ENCODE data around the gene ABCC8. TPM values are rescaled to one million over a fixed set of nuclear protein-coding genes. Genes with fewer than 3 reads are reported as not detected.

The ABCC8 gene
- total and polyA plus RNA-seq, 2 donors (not counting 1 experiment from before 2014, with no cell fraction given) = 0.03 to 0.17 TPM

- H3K79me2 ChIP-seq (ENCODE audit: control insufficient read depth, insufficient read depth, low read length) = no peaks in the 10 kb centered on the region
- WGBS (ENCODE audit: insufficient coverage) = 100% methylated on average over 2 of the region's 2 CpGs
- no peaks in the 10 kb centered on the region for H3K9me3 ChIP-seq (ENCODE audit: control extremely low read depth in 1 of 3, control insufficient read depth in 2 of 3, insufficient read depth in 1 of 3, low read length in 2 of 3)
- ATAC-seq (ENCODE audit: low read depth) (no peak), DNase-seq (no peak)
- intact Hi-C loops (cut with micrococcal nuclease) = loop anchor here (10.0 kb wide), 1 partner anchor 563 kb away; no protein-coding TSS in a partner anchor
- no peak overlapping the region for H3K9ac ChIP-seq (ENCODE audit: low read length)
- Mint-ChIP-seq H3K4me3 (no peak overlapping the region), H3K4me1 (no peaks in the 10 kb centered on the region), H3K9me3 (ENCODE audit: insufficient read depth) (no peaks in the 10 kb centered on the region), H3K27ac (no peak overlapping the region), H3K27me3 (peaks cover 24% of the 10 kb centered on the region)
- TF ChIP-seq CTCF (IDR thresholded peaks at IDR 0.05) (no peak), EZH2 (IDR thresholded peaks at IDR 0.05; ENCODE audit: borderline replicate concordance, insufficient read depth, low read depth, low read length, poor library complexity, severe bottlenecking) (no peak)
- H3K4me2 ChIP-seq (replicated peaks; ENCODE audit: low read depth, low read length, poor library complexity, severe bottlenecking) = no peak overlapping the region
- CTCF ChIA-PET = interaction anchor here (1.0 to 7.7 kb wide), 3 partner anchors 15 to 124 kb away, joined by 4 to 116 read pairs (median 31); partner anchors contain the start of gene KCNJ11
- H3K36me3 ChIP-seq (replicated peaks in 1 of 2; ENCODE audit: control extremely low read depth in 1 of 2, control insufficient read depth in 1 of 2, extremely low read depth in 1 of 2, insufficient read depth in 2 of 2, low read length in 1 of 2) = no peaks in the 10 kb centered on the region
- H3K27ac ChIP-seq (ENCODE audit: low read length in 2 of 2) = no peak overlapping the region
- H2AFZ ChIP-seq (ENCODE audit: insufficient read depth, low read depth, low read length, poor library complexity, severe bottlenecking) = no peak overlapping the region
- H4K20me1 ChIP-seq (ENCODE audit: control insufficient read depth, insufficient read depth, low read length, poor library complexity, severe bottlenecking) = no peaks in the 10 kb centered on the region
- no peak overlapping the region for H3K4me3 ChIP-seq (ENCODE audit: control extremely low read depth in 1 of 5, extremely low read depth in 1 of 5, insufficient read depth in 1 of 5, low read depth in 2 of 5, low read length in 4 of 5)
- H3K4me1 ChIP-seq (ENCODE audit: control insufficient read depth in 2 of 2, insufficient read depth in 2 of 2, low read length in 2 of 2) = no peaks in the 10 kb centered on the region
- no peaks in the 10 kb centered on the region for H3K27me3 ChIP-seq (replicated peaks in 1 of 4; ENCODE audit: control extremely low read depth in 1 of 4, control insufficient read depth in 3 of 4, insufficient read depth in 4 of 4, low read length in 3 of 4)
- POLR2A ChIA-PET = no interaction called here
Measured at GRCh38 chr11:17507773-17508172, 31.1 kb upstream of the ABCC8 start.

GRCh38 chr11:17506942-17507341, 30.3 kb upstream of the ABCC8 start:
- no peak for TF ChIP-seq CTCF (IDR thresholded peaks at IDR 0.05)
- TF ChIP-seq EZH2 (IDR thresholded peaks at IDR 0.05; ENCODE audit: borderline replicate concordance, insufficient read depth, low read depth, low read length, poor library complexity, severe bottlenecking) = no peak
- Histone ChIP-seq H3K4me3 (ENCODE audit: control extremely low read depth in 1 of 5, extremely low read depth in 1 of 5, insufficient read depth in 1 of 5, low read depth in 2 of 5, low read length in 4 of 5) (no peak overlapping the region), H3K9me3 (ENCODE audit: control extremely low read depth in 1 of 3, control insufficient read depth in 2 of 3, insufficient read depth in 1 of 3, low read length in 2 of 3) (no peaks in the 10 kb centered on the region), H3K27me3 (replicated peaks in 1 of 4; ENCODE audit: control extremely low read depth in 1 of 4, control insufficient read depth in 3 of 4, insufficient read depth in 4 of 4, low read length in 3 of 4) (no peaks in the 10 kb centered on the region), H3K36me3 (replicated peaks in 1 of 2; ENCODE audit: control extremely low read depth in 1 of 2, control insufficient read depth in 1 of 2, extremely low read depth in 1 of 2, insufficient read depth in 2 of 2, low read length in 1 of 2) (no peaks in the 10 kb centered on the region), H3K4me2 (replicated peaks; ENCODE audit: low read depth, low read length, poor library complexity, severe bottlenecking) (no peak overlapping the region), H2AFZ (ENCODE audit: insufficient read depth, low read depth, low read length, poor library complexity, severe bottlenecking) (no peak overlapping the region), H3K4me1 (ENCODE audit: control insufficient read depth in 2 of 2, insufficient read depth in 2 of 2, low read length in 2 of 2) (no peaks in the 10 kb centered on the region), H3K27ac (ENCODE audit: low read length in 2 of 2) (no peak overlapping the region), H4K20me1 (ENCODE audit: control insufficient read depth, insufficient read depth, low read length, poor library complexity, severe bottlenecking) (no peaks in the 10 kb centered on the region), H3K9ac (ENCODE audit: low read length) (no peak overlapping the region), H3K79me2 (ENCODE audit: control insufficient read depth, insufficient read depth, low read length) (no peaks in the 10 kb centered on the region)
- Mint-ChIP-seq H3K9me3 (ENCODE audit: insufficient read depth) (no peaks in the 10 kb centered on the region), H3K27me3 (peaks cover 19% of the 10 kb centered on the region), H3K4me1 (no peaks in the 10 kb centered on the region), H3K27ac (no peak overlapping the region), H3K4me3 (no peak overlapping the region)
- POLR2A ChIA-PET = no interaction called here
- ATAC-seq (ENCODE audit: low read depth) = no peak
- no peak for DNase-seq
- intact Hi-C loops (cut with micrococcal nuclease) = loop anchor here (10.0 kb wide), 1 partner anchor 562 kb away; no protein-coding TSS in a partner anchor
- 67% methylated on average over 3 of the region's 3 CpGs for WGBS (ENCODE audit: insufficient coverage)
- CTCF ChIA-PET = interaction anchor here (1.7 to 7.7 kb wide), 3 partner anchors 107 to 123 kb away, joined by 3 to 116 read pairs (median 31); partner anchors contain the start of gene KCNJ11

All from B cell (primary cell).